ENCODE data around the gene PIGBOS1.
A peak's percentile ranks its signal among the peaks of the same experiment; 100 is the strongest.
"Not testable (repeated sequence)": the region's sequence is repeated elsewhere in the genome, so short reads cannot be mapped to it uniquely, and the experiment has no call there.

PIGBOS1 gene

GRCh38 chr15:55290528-55291057 lies 28.3 kb downstream of the PIGBOS1 start:
- DNase-seq = peak; percentile 62

- DNase-seq = peak; percentile 1
Measured at GRCh38 chr15:55289746-55290527, 29.0 kb downstream of the PIGBOS1 start, which contains the start of gene RAB27A. RAB27A (minus strand) TSS chr15:55289813; CDS start chr15:55234934, 54,879 bp downstream.

- no peak for DNase-seq
Measured at GRCh38 chr15:55289011-55289745, 29.7 kb downstream of the PIGBOS1 start.

- DNase-seq = no peak
Measured at GRCh38 chr15:55288006-55288717, 30.8 kb downstream of the PIGBOS1 start.

- DNase-seq = not testable (repeated sequence)
Measured at GRCh38 chr15:55286442-55287189, 32.3 kb downstream of the PIGBOS1 start.

GRCh38 chr15:55284426-55284825 lies 34.5 kb downstream of the PIGBOS1 start:
- no peak for DNase-seq

GRCh38 chr15:55283379-55284147 lies 35.4 kb downstream of the PIGBOS1 start:
- no peak for DNase-seq

GRCh38 chr15:55282284-55282833 lies 36.6 kb downstream of the PIGBOS1 start:
- DNase-seq = no peak

GRCh38 chr15:55281517-55282228 lies 37.2 kb downstream of the PIGBOS1 start:
- DNase-seq = no peak

- not testable (repeated sequence) for DNase-seq
Measured at GRCh38 chr15:55280589-55280988, 38.3 kb downstream of the PIGBOS1 start.

- no peak for DNase-seq
Measured at GRCh38 chr15:55279746-55280351, 39.1 kb downstream of the PIGBOS1 start.

GRCh38 chr15:55279100-55279745 lies 39.7 kb downstream of the PIGBOS1 start:
- no peak for DNase-seq

GRCh38 chr15:55277715-55278114 lies 41.2 kb downstream of the PIGBOS1 start:
- no peak for DNase-seq

- DNase-seq = no peak
Measured at GRCh38 chr15:55277116-55277564, 41.8 kb downstream of the PIGBOS1 start.

GRCh38 chr15:55276324-55276723 lies 42.6 kb downstream of the PIGBOS1 start:
- DNase-seq = no peak

GRCh38 chr15:55270291-55270690 lies 48.6 kb downstream of the PIGBOS1 start:
- no peak for DNase-seq

- no peak for DNase-seq
Measured at GRCh38 chr15:55268176-55268695, 50.7 kb downstream of the PIGBOS1 start.

- DNase-seq = no peak
Measured at GRCh38 chr15:55267401-55268175, 51.3 kb downstream of the PIGBOS1 start.
